BLaER1 (cell line): ENCODE measurements around the gene ASMTL.

Experiments used
- H3K27ac ChIP-seq: shearing (Covaris generic); formaldehyde crosslinking; 2 replicates; pipeline ENCODE4 v1.8.1; 2022
- H3K27me3 ChIP-seq: shearing (Covaris generic); formaldehyde crosslinking; 2 replicates; pipeline ENCODE4 v1.8.1; 2022
- H3K36me3 ChIP-seq: shearing (Covaris generic); formaldehyde crosslinking; 2 replicates; pipeline ENCODE4 v1.8.1; 2022
- H3K4me1 ChIP-seq: shearing (Covaris generic); formaldehyde crosslinking; 2 replicates; pipeline ENCODE4 v1.8.1; 2022
- H3K4me2 ChIP-seq: shearing (Covaris generic); formaldehyde crosslinking; 2 replicates; pipeline ENCODE4 v1.8.1; 2022
- H3K4me3 ChIP-seq: shearing (Covaris generic); formaldehyde crosslinking; 2 replicates; pipeline ENCODE4 v1.8.1; 2022
- H3K9ac ChIP-seq: shearing (Covaris generic); formaldehyde crosslinking; 2 replicates; pipeline ENCODE4 v1.8.1; 2022
- H3K9me3 ChIP-seq: shearing (Covaris generic); formaldehyde crosslinking; 2 replicates; pipeline ENCODE4 v1.8.1; 2022
- H4K20me1 ChIP-seq: shearing (Covaris generic); formaldehyde crosslinking; 2 replicates; pipeline ENCODE4 v1.8.1; 2022
- Cebpa-rat ChIP-seq: shearing (Covaris generic); IDR thresholded peaks from 2 replicates; pipeline ENCODE4 v1.8.1; 2022

ASMTL gene

DNA sequence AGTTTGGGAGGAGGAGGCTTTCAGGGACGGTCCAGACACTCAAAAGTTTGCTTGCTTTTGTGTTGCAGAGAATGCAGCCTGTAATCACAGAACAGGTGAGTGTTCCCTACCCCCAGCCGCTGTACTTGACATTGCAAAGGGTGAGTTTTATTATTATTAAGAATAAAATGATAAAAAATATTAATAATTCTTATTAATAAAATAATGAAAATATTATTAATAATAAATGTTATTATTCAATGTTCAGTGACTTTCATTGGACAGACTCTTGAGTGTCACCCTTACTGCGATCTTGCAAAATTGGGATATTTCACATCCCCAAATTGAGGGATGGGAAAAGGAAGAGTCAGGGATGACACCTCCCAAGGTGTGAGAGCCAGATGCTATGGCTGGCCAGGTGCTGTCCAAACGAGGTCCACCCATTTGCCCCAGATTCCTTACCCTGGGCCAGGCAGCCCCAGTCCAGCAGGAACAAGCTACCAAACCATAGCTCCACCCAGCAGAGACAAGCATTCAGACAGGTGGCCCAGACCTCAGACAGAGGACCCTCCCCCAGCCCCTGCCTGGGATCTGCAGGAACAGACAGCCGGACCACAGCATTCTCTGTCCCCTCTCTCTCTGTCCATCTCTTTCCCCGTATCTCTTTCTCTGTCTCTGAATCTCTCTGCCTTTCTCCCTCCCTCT lies 93.8 kb downstream of the ASMTL start:
- H3K27ac ChIP-seq, result no peak overlapping the region
- peaks cover 8% of the 10 kb centered on the region for H3K4me1 ChIP-seq
- H3K9ac ChIP-seq, result no peak overlapping the region
- no peak overlapping the region for H3K4me3 ChIP-seq
- no peak for TF ChIP-seq Cebpa-rat
- peaks cover 10% of the 10 kb centered on the region for H3K9me3 ChIP-seq
- H3K4me2 ChIP-seq, result no peak overlapping the region
- no peaks in the 10 kb centered on the region for H3K27me3 ChIP-seq
- peaks cover 64% of the 10 kb centered on the region for H3K36me3 ChIP-seq
- no peaks in the 10 kb centered on the region for H4K20me1 ChIP-seq

DNA sequence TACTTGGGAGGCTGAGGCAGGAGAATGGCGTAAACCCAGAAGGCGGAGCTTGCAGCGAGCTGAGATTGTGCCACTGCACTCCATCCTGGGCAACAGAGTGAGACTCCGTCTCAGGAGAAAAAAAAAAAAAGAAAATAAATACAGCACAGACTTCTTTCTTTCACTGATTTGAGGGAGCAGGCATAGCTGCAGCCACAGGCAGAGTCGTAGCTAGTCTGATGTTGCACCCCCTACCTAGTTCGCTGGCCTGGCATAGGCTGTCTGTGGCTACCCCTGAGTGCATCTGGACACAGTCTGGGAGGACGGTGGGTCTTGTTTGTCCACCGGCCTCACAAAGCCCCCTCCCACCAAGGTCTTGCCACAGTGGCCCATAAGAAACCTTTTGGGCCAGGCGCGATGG lies 94.7 kb downstream of the ASMTL start:
- Histone ChIP-seq H3K27ac (no peak overlapping the region), H3K4me3 (no peak overlapping the region), H3K9me3 (peaks cover 16% of the 10 kb centered on the region), H3K9ac (no peak overlapping the region), H3K36me3 (peaks cover 65% of the 10 kb centered on the region), H3K4me1 (peaks cover 8% of the 10 kb centered on the region), H4K20me1 (no peaks in the 10 kb centered on the region), H3K27me3 (no peaks in the 10 kb centered on the region), H3K4me2 (no peak overlapping the region)
- no peak for TF ChIP-seq Cebpa-rat

DNA sequence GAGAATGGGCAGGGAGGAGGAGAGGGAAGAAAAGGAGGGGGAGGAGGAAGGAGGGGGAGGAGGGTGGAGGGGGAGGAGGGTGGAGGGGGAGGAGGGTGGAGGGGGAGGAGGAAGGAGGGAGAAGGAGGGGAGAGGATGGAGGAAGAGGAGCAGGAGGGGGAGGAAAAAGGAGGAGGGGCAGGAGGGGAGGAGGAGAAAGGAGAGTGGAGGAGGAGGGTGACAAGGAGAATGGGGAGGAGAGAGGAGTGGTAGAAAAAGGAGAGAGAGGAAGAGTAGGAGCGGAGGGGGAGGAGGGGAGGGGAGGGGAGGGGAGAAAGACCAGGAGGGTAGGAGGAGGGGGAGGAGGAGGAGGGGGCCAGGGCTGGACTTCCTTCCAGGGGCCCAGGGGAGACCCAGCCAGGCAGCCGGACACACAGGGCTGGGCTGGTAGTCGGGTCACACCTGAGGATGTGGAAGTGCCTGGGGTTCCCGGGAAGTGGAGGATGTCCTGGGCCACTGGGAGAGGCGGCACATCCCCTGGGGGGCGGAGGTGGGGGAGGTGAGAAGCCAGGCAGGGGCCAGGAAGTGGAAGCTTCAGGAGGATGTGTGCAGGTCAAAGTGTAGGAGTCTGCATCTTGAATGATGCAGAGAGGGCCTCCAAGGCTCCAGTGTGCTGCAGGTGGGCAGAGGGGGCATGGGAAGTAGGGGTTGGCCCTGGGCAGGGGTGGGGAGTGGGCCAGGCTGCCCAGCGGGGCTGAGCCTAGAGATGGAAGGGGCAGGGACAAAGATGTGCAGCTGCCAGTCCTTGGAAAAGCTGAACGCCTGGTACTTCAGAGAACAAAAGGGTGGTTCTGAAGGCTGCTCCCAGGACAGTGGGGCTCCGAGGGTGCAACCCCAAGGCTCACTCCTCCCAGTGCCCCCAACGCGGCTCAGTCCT lies 97.3 kb downstream of the ASMTL start:
- H3K4me1 ChIP-seq, result peaks cover 8% of the 10 kb centered on the region
- H3K9ac ChIP-seq, result no peak overlapping the region
- H3K9me3 ChIP-seq, result peaks cover 27% of the 10 kb centered on the region
- H4K20me1 ChIP-seq, result no peaks in the 10 kb centered on the region
- no peaks in the 10 kb centered on the region for H3K27me3 ChIP-seq
- H3K27ac ChIP-seq, result peak overlapping the region; percentile 70
- no peak overlapping the region for H3K4me3 ChIP-seq
- H3K4me2 ChIP-seq, result peak overlapping the region; percentile 63
- no peak for TF ChIP-seq Cebpa-rat
- peaks cover 61% of the 10 kb centered on the region for H3K36me3 ChIP-seq

DNA sequence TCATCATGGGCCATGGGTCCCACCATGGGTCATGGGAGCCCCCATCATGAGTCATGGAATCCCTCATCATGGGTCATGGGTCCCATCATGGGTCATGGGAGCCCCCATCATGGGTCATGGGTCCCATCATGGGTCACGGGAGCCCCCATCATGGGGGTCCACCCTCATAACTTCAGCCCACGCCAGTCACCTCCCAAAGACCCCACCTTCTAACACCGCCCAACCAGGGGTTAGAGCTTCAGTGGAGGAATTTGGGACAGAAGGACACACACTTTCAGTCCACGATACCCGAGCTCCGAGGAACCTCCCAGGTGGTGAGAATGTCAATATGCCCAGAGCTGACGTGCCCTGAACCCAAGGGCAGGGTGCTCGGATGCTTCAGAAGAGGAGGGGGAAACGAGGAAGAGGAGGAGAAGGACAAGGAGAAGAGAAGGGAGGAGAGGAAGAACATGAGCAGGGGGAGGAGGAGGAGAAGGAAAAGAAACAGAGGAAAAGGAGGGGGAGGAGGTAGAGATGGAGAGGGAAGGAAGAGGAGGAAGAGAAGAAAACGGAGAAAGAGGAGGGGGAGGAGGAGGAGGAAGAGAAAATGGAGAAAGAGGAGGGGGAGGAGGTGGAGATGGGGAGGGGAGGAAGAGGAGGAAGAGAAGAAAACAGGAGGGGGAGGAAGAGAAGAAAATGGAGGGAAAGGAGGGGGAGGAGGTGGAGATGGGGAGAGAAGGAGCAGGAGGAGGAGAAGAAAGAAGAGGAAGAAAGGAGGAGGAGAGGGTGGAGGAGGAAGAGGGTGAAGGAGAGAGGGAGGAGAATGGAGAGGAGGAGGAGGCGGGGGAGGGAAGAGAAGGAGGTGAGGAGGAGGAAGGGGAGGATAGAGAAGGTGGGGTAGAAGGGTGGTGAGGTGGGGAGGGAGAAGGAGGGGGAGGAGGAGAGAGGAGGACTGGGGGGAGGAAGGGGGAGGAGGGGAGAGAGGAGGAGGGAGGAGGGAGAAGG lies 98.4 kb downstream of the ASMTL start:
- Histone ChIP-seq H3K9me3 (peaks cover 27% of the 10 kb centered on the region), H3K27ac (no peak overlapping the region), H3K27me3 (no peaks in the 10 kb centered on the region), H3K4me3 (no peak overlapping the region), H3K36me3 (peaks cover 64% of the 10 kb centered on the region), H3K9ac (no peak overlapping the region), H3K4me2 (no peak overlapping the region), H4K20me1 (no peaks in the 10 kb centered on the region), H3K4me1 (peaks cover 8% of the 10 kb centered on the region)
- TF ChIP-seq Cebpa-rat, result no peak
